GM12865 (cell line): Measurements from ENCODE around the gene INVS.

ENCODE experiments used
- DNase-seq: peaks from one replicate; pipeline ENCODE4 v3.0.0; 2010; ENCODE audit warnings: low read depth
- H3K4me3 ChIP-seq: 2 replicates; pipeline ENCODE4 v1.5.1; 2011; ENCODE audit warnings: mild to moderate bottlenecking, low read depth, low read length, control low read depth
- TF ChIP-seq, protein P1 (sequence below): IDR thresholded peaks from 2 replicates; pipeline ENCODE4 v1.5.1; 2011; ENCODE audit warnings: low read length, control low read depth, low read depth, inconsistent platforms; ENCODE audit not compliant: insufficient read depth; ENCODE audit errors: missing control alignments

Gene INVS

DNA sequence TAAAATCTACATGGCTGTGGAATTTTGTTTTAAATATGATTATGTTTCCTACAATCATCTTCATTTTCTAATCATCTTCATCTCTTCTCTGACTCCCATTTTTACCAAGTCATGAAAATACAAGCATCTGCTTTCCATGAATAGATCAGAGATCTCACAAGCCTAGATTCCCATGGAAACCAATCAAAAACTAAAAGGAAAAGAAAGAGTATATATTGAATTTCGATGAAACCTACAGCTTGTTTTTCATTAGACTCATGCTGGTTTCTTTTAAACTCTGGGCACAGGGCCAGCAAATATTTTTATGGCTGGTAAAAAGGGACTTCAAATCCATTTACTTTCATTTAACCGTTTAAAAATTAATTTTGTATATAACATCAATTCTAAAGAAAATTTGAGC is 51.2 kb downstream of the INVS start:
- no peak for DNase-seq
- TF ChIP-seq, protein P1, sequence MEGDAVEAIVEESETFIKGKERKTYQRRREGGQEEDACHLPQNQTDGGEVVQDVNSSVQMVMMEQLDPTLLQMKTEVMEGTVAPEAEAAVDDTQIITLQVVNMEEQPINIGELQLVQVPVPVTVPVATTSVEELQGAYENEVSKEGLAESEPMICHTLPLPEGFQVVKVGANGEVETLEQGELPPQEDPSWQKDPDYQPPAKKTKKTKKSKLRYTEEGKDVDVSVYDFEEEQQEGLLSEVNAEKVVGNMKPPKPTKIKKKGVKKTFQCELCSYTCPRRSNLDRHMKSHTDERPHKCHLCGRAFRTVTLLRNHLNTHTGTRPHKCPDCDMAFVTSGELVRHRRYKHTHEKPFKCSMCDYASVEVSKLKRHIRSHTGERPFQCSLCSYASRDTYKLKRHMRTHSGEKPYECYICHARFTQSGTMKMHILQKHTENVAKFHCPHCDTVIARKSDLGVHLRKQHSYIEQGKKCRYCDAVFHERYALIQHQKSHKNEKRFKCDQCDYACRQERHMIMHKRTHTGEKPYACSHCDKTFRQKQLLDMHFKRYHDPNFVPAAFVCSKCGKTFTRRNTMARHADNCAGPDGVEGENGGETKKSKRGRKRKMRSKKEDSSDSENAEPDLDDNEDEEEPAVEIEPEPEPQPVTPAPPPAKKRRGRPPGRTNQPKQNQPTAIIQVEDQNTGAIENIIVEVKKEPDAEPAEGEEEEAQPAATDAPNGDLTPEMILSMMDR, result no peak

DNA sequence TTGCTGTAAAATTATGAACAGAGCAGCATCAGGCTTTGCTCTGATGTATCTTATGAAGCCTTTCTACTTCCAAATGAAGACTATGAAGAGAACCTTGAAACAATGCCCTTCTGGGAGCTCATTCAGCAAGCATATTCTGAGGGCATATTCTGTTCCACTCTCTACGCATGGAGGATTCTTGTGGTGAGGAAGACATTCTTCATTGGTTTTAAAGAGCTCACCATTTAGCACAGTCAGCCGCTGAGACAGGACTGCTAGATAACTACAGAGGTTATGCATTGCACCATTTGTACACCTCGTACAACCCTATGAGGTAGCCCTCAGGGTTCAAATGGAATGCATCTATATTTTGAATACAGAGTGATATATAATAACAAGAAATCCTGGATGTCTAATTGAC is 61.0 kb downstream of the INVS start:
- TF ChIP-seq, protein P1, result no peak
- DNase-seq, result peak; percentile 18

More for the DNA sequence above, 51.2 kb downstream of the INVS start:
- no peak overlapping the region for H3K4me3 ChIP-seq

DNA sequence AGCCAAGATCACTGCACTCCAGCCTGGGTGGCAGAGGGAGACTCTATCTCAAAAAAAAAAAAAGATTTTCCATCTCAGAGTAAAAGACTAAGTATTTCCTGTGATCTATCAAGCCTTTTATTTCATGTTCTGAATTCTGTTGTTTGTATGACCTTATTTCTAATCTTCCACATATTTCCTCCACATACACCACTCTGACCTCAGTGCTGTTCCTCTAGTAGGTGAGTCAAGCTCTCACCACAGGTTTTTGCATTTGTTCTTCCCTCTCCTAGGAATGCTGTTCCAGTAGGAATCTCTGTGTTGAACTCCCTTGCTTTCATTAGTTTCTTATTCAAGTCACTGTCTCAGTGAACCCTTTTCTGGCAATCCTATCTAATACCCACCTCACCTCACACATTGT is 68.1 kb downstream of the INVS start:
- H3K4me3 ChIP-seq, result no peak overlapping the region
- no peak for DNase-seq
- TF ChIP-seq, protein P1, result no peak

More for the DNA sequence above, 61.0 kb downstream of the INVS start:
- H3K4me3 ChIP-seq, result no peak overlapping the region

DNA sequence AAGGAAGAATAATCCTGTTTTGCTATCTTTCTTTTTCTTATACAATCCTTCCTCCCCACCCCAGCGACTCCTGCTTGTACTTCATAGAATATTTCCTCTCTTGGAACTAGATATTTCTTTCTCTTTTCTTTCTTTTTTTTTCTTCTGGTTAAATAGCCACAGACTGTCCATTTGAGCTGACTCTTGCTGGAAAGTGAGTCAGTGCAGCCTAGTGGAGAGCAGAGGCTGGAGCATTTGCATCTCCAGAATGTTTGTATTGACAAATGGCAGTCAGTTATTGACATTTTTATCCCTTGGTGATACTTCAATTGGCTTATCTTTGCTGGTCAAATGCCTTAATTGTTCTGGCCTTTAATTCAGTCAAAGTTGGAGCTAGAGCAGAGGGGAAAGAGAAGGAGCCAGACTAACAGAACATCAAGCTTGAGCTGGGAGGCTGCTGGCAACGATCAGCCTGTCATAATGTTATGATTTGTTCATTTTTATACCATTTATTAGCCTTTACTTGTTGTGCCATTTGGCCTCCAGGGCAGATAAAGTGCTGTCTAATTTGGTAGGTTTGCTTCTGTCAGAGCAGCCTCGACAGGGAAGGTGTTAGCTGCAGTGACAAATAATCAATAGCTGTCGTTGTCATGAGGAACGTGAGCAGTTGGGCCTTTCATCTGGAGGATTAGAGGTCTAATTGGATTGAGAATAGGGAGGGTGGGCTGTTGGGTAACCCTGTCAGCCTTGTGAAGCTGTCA is 69.0 kb downstream of the INVS start:
- no peak overlapping the region for H3K4me3 ChIP-seq
- TF ChIP-seq, protein P1, result no peak
- no peak for DNase-seq

DNA sequence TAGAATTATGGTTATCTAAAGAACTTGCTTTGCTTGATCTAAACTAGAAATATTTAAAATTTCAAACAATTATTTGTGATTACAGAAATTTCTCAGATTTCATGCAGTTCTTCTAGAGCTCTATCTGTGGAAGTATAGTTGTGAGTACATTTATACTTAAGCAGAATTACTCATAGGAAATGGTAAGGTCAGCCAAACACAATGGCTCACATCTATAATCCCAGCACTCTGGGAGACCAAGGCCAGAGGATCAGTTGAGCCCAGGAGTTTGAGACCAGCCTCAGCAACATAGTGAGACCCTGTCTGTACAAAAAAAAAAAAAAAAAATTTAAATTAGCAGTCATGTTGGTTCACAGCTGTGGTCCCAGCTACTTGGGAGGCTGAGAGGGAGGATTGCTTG is 71.0 kb downstream of the INVS start:
- TF ChIP-seq, protein P1, result no peak
- H3K4me3 ChIP-seq, result no peak overlapping the region
- DNase-seq, result no peak

DNA sequence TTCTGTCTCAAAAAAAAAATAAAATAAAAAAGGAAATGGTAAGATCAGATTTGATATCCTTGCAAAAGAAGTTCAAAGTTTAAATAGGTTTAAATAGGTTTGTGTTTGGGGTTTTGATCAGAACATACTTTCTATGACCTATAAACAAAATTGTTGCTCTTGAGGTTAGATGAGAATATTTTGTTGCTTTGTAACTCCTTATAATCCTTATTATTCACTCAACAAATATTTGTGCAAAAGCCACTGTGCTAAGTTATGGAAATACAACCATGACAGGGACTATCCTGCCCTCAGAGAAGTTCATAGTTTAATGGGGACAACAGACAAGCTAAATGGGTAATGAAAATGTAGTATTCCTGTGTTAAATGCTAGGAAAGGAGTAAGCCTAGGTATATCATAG is 71.5 kb downstream of the INVS start:
- DNase-seq, result no peak
- TF ChIP-seq, protein P1, result no peak

DNA sequence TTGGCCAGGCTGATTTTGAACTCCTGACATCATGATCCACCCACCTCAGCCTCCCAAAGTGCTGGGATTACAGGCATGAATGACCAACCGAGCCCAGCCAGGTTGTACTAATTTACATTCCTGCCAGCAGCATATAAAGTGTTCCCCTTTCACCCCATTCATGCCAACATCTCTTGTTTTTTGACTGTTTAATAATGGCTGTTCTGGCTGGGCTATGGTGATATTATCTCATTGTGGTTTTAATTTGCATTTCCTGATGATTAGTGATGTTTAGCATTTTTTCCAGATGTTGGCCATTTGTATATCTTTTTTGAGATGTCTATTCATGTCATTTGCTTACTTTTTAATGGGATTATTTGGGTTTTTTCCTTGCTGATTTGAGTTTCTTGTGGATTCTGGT is 87.3 kb downstream of the INVS start:
- TF ChIP-seq, protein P1, result no peak

More for the DNA sequence above, 71.5 kb downstream of the INVS start:
- H3K4me3 ChIP-seq, result no peak overlapping the region

More for the DNA sequence above, 87.3 kb downstream of the INVS start:
- H3K4me3 ChIP-seq, result no peak overlapping the region
- no peak for DNase-seq
